Esophagus squamous epithelium (tissue), 5 donors: ENCODE results near the gene EPHA4. TPM values are rescaled to one million over a fixed set of nuclear protein-coding genes. Genes with fewer than 3 reads are reported as not detected.

Experiments
- DNase-seq: peaks from one replicate; lab custom pipeline; 2025; lab: John Stamatoyannopoulos, UW
- H3K27ac ChIP-seq, 4 donors: fragments of 200-600 bp; sonication (generic); one replicate each; pipeline ENCODE4 v1.5.1; 2016 to 2019; ENCODE audit warnings: mild to moderate bottlenecking in 1 of 4
- H3K27me3 ChIP-seq, 4 donors: fragments of 200-600 bp; sonication (generic); 1 replicate in 3 of 4; 2 replicates in 1 of 4; pipeline versions ENCODE4 v1.5.1 to v1.6.0; 2017 to 2021; ENCODE audit warnings: antibody characterized with exemption in 1 of 4
- H3K36me3 ChIP-seq, 3 donors: fragments of 200-600 bp; sonication (generic); one replicate each; pipeline ENCODE4 v1.5.1; 2016 to 2019
- H3K4me1 ChIP-seq, 3 donors: fragments of 200-600 bp; sonication (generic); one replicate each; pipeline ENCODE4 v1.5.1; 2017 to 2019
- H3K4me3 ChIP-seq, 4 donors: fragments of 200-600 bp; sonication (generic); 1 replicate in 3 of 4; 2 replicates in 1 of 4; pipeline ENCODE4 v1.5.1; 2016 to 2019; ENCODE audit warnings: mild to moderate bottlenecking in 2 of 4, moderate library complexity in 1 of 4
- H3K9me3 ChIP-seq, 3 donors: fragments of 200-600 bp; sonication (generic); one replicate each; pipeline ENCODE4 v1.5.1; 2016 to 2019
- POLR2A ChIP-seq, 4 donors: fragments of 450-650 bp; IDR thresholded peaks; one replicate each; pipeline ENCODE4 v1.6.1; 2017; ENCODE audit warnings: antibody characterized with exemption in 4 of 4, mild to moderate bottlenecking in 4 of 4, moderate library complexity in 3 of 4
- WGBS, 2 donors: methylation state at CpG; one replicate each; pipeline ENCODE4 v1.1.5; 2018; 5-methylcytosine and 5-hydroxymethylcytosine counted together
- intact Hi-C: fragments of 100-400 bp; cut with DNase I; formaldehyde crosslinking; loops from one replicate; pipeline ENCODE4 v1.15.0; 2022
- total RNA-seq, 4 donors: library from RNA; depleted of rRNA; stranded (reverse); fragments of >200 nt; gene quantifications; one replicate each; pipeline ENCODE4 v1.1.0, GENCODE V29; 2016
- TF ChIP-seq, protein P1 (sequence below), 6 experiments: fragments of 450-650 bp in 4 of 6; fragments of 200-600 bp in 2 of 6; sonication (generic) in 2 of 6; IDR thresholded peaks; one replicate each; pipeline ENCODE4 v1.5.1; 2016 to 2019; ENCODE audit warnings: antibody characterized with exemption in 6 of 6, mild to moderate bottlenecking in 4 of 6, moderate library complexity in 4 of 6
- donor health status: DM: yes; HTN: yes; CAD: no.

Gene EPHA4
- total RNA-seq, 4 donors from 2014 or later = 5.9 to 30.3 (median 25.2) TPM

DNA sequence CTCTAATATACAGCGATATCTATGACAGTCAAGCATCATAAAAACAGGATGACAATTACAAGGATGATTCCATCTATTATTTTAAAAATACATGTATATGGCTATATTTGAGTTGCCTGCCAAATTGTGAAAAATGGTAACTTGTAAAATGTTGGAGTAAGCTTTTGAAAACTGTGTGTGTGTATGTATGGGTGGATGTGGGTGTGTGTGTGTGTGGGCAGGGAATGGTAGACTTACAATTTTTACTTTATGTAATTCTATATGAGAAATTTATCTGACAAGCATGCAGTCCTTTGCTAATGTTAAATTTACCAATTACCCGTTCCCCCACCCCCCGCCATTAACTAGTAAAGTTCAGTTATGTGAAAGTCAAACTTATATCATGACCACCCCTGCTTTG, 14.0 kb downstream of the EPHA4 start:
- H3K36me3 ChIP-seq = peaks cover 0 to 1% (median 0%) of the 10 kb centered on the region in 3 donors
- no peak overlapping the region for H3K27ac ChIP-seq
- no peaks in the 10 kb centered on the region for H3K27me3 ChIP-seq
- H3K4me1 ChIP-seq = no peaks in the 10 kb centered on the region
- TF ChIP-seq, protein P1, sequence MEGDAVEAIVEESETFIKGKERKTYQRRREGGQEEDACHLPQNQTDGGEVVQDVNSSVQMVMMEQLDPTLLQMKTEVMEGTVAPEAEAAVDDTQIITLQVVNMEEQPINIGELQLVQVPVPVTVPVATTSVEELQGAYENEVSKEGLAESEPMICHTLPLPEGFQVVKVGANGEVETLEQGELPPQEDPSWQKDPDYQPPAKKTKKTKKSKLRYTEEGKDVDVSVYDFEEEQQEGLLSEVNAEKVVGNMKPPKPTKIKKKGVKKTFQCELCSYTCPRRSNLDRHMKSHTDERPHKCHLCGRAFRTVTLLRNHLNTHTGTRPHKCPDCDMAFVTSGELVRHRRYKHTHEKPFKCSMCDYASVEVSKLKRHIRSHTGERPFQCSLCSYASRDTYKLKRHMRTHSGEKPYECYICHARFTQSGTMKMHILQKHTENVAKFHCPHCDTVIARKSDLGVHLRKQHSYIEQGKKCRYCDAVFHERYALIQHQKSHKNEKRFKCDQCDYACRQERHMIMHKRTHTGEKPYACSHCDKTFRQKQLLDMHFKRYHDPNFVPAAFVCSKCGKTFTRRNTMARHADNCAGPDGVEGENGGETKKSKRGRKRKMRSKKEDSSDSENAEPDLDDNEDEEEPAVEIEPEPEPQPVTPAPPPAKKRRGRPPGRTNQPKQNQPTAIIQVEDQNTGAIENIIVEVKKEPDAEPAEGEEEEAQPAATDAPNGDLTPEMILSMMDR (IDR thresholded peaks at IDR 0.05) = no peak
- TF ChIP-seq POLR2A (IDR thresholded peaks at IDR 0.05) = no peak
- intact Hi-C loops = no loop called here
- H3K4me3 ChIP-seq = no peak overlapping the region
- DNase-seq = no peak
- 78 to 94% methylated on average over 3 of the region's 3 CpGs for WGBS, 2 donors
- no peaks in the 10 kb centered on the region for H3K9me3 ChIP-seq

DNA sequence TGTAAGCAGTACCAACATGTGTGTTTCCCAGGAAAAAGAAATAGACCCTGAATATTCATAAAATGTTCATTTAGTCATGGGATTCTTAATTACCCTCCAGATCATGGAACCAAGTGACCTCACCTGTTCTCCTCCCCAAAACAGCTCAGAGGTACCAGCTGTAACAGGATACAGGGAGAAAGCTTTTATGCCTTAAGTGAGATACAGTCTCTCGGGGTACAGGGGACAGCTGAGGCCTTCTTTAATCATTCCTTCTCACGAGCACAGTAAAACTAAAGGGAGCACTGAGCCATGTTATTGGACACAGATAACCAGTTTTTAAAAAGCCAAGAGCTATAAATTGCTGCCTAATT, 16.6 kb downstream of the EPHA4 start:
- Histone ChIP-seq H3K27me3 (no peaks in the 10 kb centered on the region), H3K4me3 (no peak overlapping the region), H3K9me3 (no peaks in the 10 kb centered on the region), H3K4me1 (no peaks in the 10 kb centered on the region), H3K27ac (no peak overlapping the region), H3K36me3 (no peaks in the 10 kb centered on the region)
- intact Hi-C loops = no loop called here
- WGBS, 2 donors = 44 to 60% methylated on average over 2 of the region's 2 CpGs
- no peak for TF ChIP-seq POLR2A (IDR thresholded peaks at IDR 0.05)
- TF ChIP-seq, protein P1 (IDR thresholded peaks at IDR 0.05) = no peak
- no peak for DNase-seq

DNA sequence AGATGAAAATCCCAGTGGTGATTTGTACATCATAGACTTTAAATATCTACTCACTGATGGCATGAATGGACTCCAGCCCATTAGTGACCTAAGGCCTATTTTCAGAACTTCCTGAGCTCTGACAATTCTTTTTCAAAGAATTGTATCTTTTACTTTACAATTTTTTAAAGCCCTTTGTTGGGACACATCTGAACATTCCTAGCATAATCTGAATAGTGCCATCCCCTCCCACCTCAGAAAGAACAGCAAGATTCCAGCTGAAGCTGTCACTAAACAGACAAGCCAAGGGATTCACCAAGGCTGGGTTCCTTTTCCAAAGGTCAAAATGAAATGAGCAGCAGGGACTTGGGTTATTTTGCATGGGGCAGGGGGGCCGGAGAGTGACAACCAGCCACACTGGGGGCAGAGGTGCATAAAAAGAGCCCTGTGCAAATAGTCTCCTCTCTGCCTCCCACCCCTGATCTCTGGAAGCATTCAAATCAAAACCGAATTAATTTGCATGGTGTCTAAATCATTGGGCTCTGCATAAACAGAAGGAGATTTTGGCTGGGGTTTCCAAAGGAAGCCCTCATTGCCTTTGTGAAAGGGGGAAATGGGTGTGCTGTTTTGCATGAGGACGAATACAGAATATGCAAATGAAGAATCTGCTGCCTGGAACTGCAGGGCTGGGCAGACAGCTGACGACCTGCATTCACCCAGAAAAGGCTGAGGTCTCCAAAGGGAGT, 17.2 kb downstream of the EPHA4 start:
- H3K36me3 ChIP-seq = no peaks in the 10 kb centered on the region
- H3K9me3 ChIP-seq = no peaks in the 10 kb centered on the region
- TF ChIP-seq, protein P1 (IDR thresholded peaks at IDR 0.05) = no peak
- TF ChIP-seq POLR2A (IDR thresholded peaks at IDR 0.05) = no peak
- H3K27ac ChIP-seq = no peak overlapping the region
- WGBS, 2 donors = 51 to 61% methylated on average over 3 to 4 of the region's 4 CpGs
- no peaks in the 10 kb centered on the region for H3K4me1 ChIP-seq
- intact Hi-C loops = no loop called here
- H3K27me3 ChIP-seq = no peaks in the 10 kb centered on the region
- DNase-seq = no peak
- no peak overlapping the region for H3K4me3 ChIP-seq

DNA sequence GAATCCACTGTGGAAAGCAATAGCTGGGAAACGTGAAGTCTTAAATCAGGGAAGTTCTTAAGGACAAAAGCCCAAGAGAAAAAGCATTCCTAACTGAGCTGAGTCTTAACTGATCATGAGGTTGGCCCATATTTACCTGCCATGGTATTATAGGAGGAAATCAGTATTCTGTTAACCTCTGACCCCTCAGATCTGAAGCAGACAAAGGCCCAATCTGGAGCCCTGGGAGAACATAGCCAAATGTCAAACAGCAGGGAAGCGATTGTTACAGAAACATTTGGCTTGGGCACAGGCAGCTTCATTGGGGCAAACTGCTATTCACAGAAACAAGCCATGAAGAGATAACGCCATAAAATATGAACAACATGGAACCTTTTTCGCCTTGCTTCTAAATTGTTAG, 18.8 kb downstream of the EPHA4 start:
- H3K4me1 ChIP-seq = no peaks in the 10 kb centered on the region
- no peak for TF ChIP-seq POLR2A (IDR thresholded peaks at IDR 0.05)
- TF ChIP-seq, protein P1 (IDR thresholded peaks at IDR 0.05) = no peak
- no peaks in the 10 kb centered on the region for H3K9me3 ChIP-seq
- no peak overlapping the region for H3K27ac ChIP-seq
- H3K36me3 ChIP-seq = no peaks in the 10 kb centered on the region
- WGBS, 2 donors = 78 to 81% methylated on average over 4 of the region's 4 CpGs
- intact Hi-C loops = no loop called here
- H3K27me3 ChIP-seq = no peaks in the 10 kb centered on the region
- DNase-seq = no peak
- no peak overlapping the region for H3K4me3 ChIP-seq

DNA sequence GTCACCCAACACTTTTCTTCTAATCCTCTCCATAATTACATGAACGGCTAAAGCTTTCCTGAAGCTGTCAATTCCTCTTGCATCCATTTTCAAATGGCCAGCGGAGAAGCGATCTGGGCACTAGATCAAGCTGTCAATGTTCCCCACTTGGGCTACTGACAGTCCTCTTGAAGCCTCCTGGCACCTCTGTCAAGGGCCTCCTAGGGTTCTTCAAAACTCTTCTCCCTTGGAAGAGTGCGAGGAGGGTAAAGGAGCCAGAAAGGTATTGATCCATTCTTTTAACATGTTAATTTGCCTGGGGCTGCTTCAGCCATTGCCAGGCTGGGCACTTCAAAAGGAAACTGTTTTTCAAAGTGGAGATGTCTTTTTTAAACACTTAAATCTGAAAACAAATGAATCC, 19.8 kb downstream of the EPHA4 start:
- no peaks in the 10 kb centered on the region for H3K4me1 ChIP-seq
- H3K27ac ChIP-seq = no peak overlapping the region
- no peak overlapping the region for H3K4me3 ChIP-seq
- intact Hi-C loops = no loop called here
- WGBS, 2 donors = 73 to 81% methylated on average over 3 to 4 of the region's 4 CpGs
- DNase-seq = no peak
- H3K27me3 ChIP-seq = no peaks in the 10 kb centered on the region
- H3K9me3 ChIP-seq = no peaks in the 10 kb centered on the region
- no peaks in the 10 kb centered on the region for H3K36me3 ChIP-seq
- TF ChIP-seq, protein P1 (IDR thresholded peaks at IDR 0.05) = no peak
- TF ChIP-seq POLR2A (IDR thresholded peaks at IDR 0.05) = no peak
